ENCODE data around the gene SYT9. TPM values are rescaled to one million over a fixed set of nuclear protein-coding genes. Genes with fewer than 3 reads are reported as not detected.

SYT9 gene
- total RNA-seq, 2 experiments from 2014 or later, result not detected

- no peaks in the 10 kb centered on the region for H3K36me3 Mint-ChIP-seq (ENCODE audit: low read depth)
- ATAC-seq, result no peak
- H3K27me3 Mint-ChIP-seq (ENCODE audit: low read depth), result no peaks in the 10 kb centered on the region
- no peak overlapping the region for H3K4me3 Mint-ChIP-seq
- no peak overlapping the region for H3K27ac Mint-ChIP-seq
- no peak for DNase-seq
- POLR2A ChIA-PET, result no interaction called here
- CTCF ChIA-PET, result no interaction called here
- H3K9me3 Mint-ChIP-seq (ENCODE audit: insufficient read depth), result no peaks in the 10 kb centered on the region
- peaks cover under 1% of the 10 kb centered on the region for H3K4me1 Mint-ChIP-seq (ENCODE audit: low read depth)
Observed at GRCh38 chr11:7457211-7457610, 205.5 kb downstream of the SYT9 start.

DNA sequence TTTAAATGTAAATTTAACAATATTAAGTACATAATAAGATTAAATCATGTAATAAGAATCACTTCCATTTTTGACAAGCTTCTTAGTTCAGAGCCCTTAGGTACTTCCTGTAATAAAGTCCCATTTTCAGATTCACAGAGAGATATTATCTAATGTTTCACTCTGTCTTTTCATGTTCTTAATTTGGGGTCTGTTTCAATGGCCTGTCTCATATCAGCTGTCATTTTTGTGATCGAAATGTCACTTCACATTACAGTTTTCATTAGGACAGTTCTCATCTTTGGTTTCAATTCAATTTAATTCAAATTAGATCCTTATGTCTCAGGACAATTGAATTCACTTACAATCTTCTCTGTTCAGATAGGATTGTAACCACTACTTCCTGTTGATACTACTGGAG lies 211.0 kb downstream of the SYT9 start:
- Mint-ChIP-seq H3K27me3 (ENCODE audit: low read depth) (no peaks in the 10 kb centered on the region), H3K4me3 (no peak overlapping the region)
- CTCF ChIA-PET, result interaction anchor here (0.7 kb wide), 2 partner anchors 21 to 51 kb away, joined by 3 to 4 read pairs; partner anchors contain the start of gene PPFIBP2

DNA sequence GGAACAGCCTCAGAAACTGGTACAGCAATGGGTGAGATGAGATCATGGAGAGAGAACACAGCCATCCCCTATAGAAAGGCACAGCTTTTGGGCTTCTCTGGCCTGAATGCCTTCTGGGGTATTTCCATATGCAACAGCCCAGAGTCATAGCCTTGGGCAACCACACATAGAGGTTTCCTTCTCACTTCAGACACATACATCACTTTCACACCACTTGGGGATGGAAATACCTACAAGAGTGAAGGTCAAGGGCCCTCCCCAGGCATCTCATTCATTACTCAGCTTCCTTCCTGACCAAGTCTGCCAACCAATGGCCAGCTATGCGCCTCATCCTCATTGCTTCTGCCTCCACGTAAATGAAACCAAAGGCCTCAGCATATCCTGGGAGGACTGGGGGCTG lies 215.9 kb downstream of the SYT9 start:
- no peak overlapping the region for H3K27ac Mint-ChIP-seq
- DNase-seq (no peak), ATAC-seq (no peak)
- POLR2A ChIA-PET, result no interaction called here
- no peaks in the 10 kb centered on the region for H3K36me3 Mint-ChIP-seq (ENCODE audit: low read depth)
- no peaks in the 10 kb centered on the region for H3K9me3 Mint-ChIP-seq (ENCODE audit: insufficient read depth)
- no peak overlapping the region for H3K4me3 Mint-ChIP-seq
- CTCF ChIA-PET, result interaction anchor here (0.6 to 0.9 kb wide), 3 partner anchors 20 to 315 kb away, joined by 3 read pairs; partner anchors contain the start of gene PPFIBP2
- peaks cover 3% of the 10 kb centered on the region for H3K4me1 Mint-ChIP-seq (ENCODE audit: low read depth)
- no peaks in the 10 kb centered on the region for H3K27me3 Mint-ChIP-seq (ENCODE audit: low read depth)

More for the DNA sequence above, 211.0 kb downstream of the SYT9 start:
- POLR2A ChIA-PET, result no interaction called here
- Mint-ChIP-seq H3K36me3 (ENCODE audit: low read depth) (no peaks in the 10 kb centered on the region), H3K4me1 (ENCODE audit: low read depth) (peaks cover 5% of the 10 kb centered on the region), H3K27ac (no peak overlapping the region), H3K9me3 (ENCODE audit: insufficient read depth) (no peaks in the 10 kb centered on the region)
- DNase-seq, result no peak
- ATAC-seq, result no peak

GRCh38 chr11:7469351-7469865 lies 217.7 kb downstream of the SYT9 start:
- no peak for ATAC-seq
- H3K27me3 Mint-ChIP-seq (ENCODE audit: low read depth), result no peaks in the 10 kb centered on the region

GRCh38 chr11:7471071-7471470 lies 219.4 kb downstream of the SYT9 start:
- ChIA-PET POLR2A (no interaction called here), CTCF (interaction anchor here (1.8 kb wide), 1 partner anchor 27 kb away, joined by 4 read pairs; no protein-coding TSS in a partner anchor)
- no peaks in the 10 kb centered on the region for H3K36me3 Mint-ChIP-seq (ENCODE audit: low read depth)

More at GRCh38 chr11:7469351-7469865, 217.7 kb downstream of the SYT9 start:
- Mint-ChIP-seq H3K36me3 (ENCODE audit: low read depth) (no peaks in the 10 kb centered on the region), H3K4me1 (ENCODE audit: low read depth) (no peaks in the 10 kb centered on the region), H3K9me3 (ENCODE audit: insufficient read depth) (no peaks in the 10 kb centered on the region), H3K4me3 (no peak overlapping the region), H3K27ac (no peak overlapping the region)
- CTCF ChIA-PET, result no interaction called here
- no peak for DNase-seq
- POLR2A ChIA-PET, result no interaction called here

GRCh38 chr11:7473717-7474116 lies 222.0 kb downstream of the SYT9 start:
- H3K27ac Mint-ChIP-seq, result no peak overlapping the region
- ChIA-PET CTCF (no interaction called here), POLR2A (no interaction called here)
- H3K36me3 Mint-ChIP-seq (ENCODE audit: low read depth), result no peaks in the 10 kb centered on the region
- H3K9me3 Mint-ChIP-seq (ENCODE audit: insufficient read depth), result no peaks in the 10 kb centered on the region
- H3K27me3 Mint-ChIP-seq (ENCODE audit: low read depth), result peaks cover 4% of the 10 kb centered on the region
- no peaks in the 10 kb centered on the region for H3K4me1 Mint-ChIP-seq (ENCODE audit: low read depth)
- DNase-seq (no peak), ATAC-seq (no peak)
- H3K4me3 Mint-ChIP-seq, result no peak overlapping the region

More at GRCh38 chr11:7471071-7471470, 219.4 kb downstream of the SYT9 start:
- DNase-seq (no peak), ATAC-seq (no peak)
- Mint-ChIP-seq H3K4me3 (no peak overlapping the region), H3K27me3 (ENCODE audit: low read depth) (no peaks in the 10 kb centered on the region), H3K4me1 (ENCODE audit: low read depth) (no peaks in the 10 kb centered on the region), H3K27ac (no peak overlapping the region), H3K9me3 (ENCODE audit: insufficient read depth) (no peaks in the 10 kb centered on the region)

DNA sequence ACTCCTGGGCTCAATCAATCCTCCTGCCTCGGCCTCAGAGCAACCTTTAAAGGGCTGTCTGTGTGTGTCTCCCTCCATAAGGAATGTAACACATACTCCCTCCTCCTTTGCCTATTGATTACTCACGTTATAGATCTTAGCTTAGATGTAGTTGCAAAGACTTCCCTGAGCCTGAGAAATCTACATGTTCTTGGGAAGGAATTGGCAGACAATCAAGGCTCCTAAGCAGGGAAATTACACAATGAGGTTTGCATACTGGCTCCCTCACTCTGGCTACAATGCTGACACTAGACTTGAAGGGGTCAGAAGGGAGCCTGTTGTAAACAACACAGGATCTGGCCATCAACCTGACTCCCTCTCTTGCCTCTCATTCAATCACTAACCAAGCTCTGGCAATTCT lies 228.4 kb downstream of the SYT9 start:
- H3K4me3 Mint-ChIP-seq, result no peak overlapping the region
- ChIA-PET POLR2A (no interaction called here), CTCF (no interaction called here)
- no peak overlapping the region for H3K27ac Mint-ChIP-seq
- DNase-seq, result no peak
- H3K27me3 Mint-ChIP-seq (ENCODE audit: low read depth), result peaks cover 4% of the 10 kb centered on the region
- H3K36me3 Mint-ChIP-seq (ENCODE audit: low read depth), result no peaks in the 10 kb centered on the region
- ATAC-seq, result no peak
- no peaks in the 10 kb centered on the region for H3K4me1 Mint-ChIP-seq (ENCODE audit: low read depth)
- H3K9me3 Mint-ChIP-seq (ENCODE audit: insufficient read depth), result no peaks in the 10 kb centered on the region

- H3K27ac Mint-ChIP-seq, result no peak overlapping the region
- no peaks in the 10 kb centered on the region for H3K9me3 Mint-ChIP-seq (ENCODE audit: insufficient read depth)
- DNase-seq (no peak), ATAC-seq (no peak)
- H3K36me3 Mint-ChIP-seq (ENCODE audit: low read depth), result no peaks in the 10 kb centered on the region
- ChIA-PET POLR2A (no interaction called here), CTCF (no interaction called here)
- H3K4me3 Mint-ChIP-seq, result no peak overlapping the region
- H3K27me3 Mint-ChIP-seq (ENCODE audit: low read depth), result no peaks in the 10 kb centered on the region
- H3K4me1 Mint-ChIP-seq (ENCODE audit: low read depth), result no peaks in the 10 kb centered on the region
Observed at GRCh38 chr11:7484131-7484530, 232.4 kb downstream of the SYT9 start.

DNA sequence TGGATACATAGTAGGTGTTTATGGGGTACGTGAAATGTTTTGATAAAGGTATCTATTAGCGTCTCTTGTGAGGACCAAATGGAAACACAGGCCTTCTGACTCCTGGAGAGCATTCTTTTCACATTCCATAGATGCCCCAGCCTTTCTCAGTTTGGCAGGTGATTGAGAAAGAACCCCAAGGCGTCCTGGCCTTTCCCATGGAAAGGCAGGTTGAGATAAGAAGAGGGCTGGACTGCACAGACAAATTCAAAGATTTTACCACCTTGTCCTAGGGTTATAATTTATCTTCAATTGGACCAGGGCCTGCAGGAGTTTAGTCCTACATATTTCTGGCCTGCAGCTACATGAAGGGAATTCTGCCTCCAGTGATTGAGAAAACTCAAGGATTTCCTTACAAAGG lies 232.9 kb downstream of the SYT9 start:
- DNase-seq, result no peak
- no peak overlapping the region for H3K4me3 Mint-ChIP-seq
- ChIA-PET POLR2A (no interaction called here), CTCF (interaction anchor here (1.2 kb wide), 1 partner anchor 37 kb away, joined by 3 read pairs; no protein-coding TSS in a partner anchor)
- H3K9me3 Mint-ChIP-seq (ENCODE audit: insufficient read depth), result no peaks in the 10 kb centered on the region
- H3K27me3 Mint-ChIP-seq (ENCODE audit: low read depth), result peaks cover 3% of the 10 kb centered on the region
- no peaks in the 10 kb centered on the region for H3K4me1 Mint-ChIP-seq (ENCODE audit: low read depth)
- no peak for ATAC-seq
- no peaks in the 10 kb centered on the region for H3K36me3 Mint-ChIP-seq (ENCODE audit: low read depth)
- no peak overlapping the region for H3K27ac Mint-ChIP-seq

DNA sequence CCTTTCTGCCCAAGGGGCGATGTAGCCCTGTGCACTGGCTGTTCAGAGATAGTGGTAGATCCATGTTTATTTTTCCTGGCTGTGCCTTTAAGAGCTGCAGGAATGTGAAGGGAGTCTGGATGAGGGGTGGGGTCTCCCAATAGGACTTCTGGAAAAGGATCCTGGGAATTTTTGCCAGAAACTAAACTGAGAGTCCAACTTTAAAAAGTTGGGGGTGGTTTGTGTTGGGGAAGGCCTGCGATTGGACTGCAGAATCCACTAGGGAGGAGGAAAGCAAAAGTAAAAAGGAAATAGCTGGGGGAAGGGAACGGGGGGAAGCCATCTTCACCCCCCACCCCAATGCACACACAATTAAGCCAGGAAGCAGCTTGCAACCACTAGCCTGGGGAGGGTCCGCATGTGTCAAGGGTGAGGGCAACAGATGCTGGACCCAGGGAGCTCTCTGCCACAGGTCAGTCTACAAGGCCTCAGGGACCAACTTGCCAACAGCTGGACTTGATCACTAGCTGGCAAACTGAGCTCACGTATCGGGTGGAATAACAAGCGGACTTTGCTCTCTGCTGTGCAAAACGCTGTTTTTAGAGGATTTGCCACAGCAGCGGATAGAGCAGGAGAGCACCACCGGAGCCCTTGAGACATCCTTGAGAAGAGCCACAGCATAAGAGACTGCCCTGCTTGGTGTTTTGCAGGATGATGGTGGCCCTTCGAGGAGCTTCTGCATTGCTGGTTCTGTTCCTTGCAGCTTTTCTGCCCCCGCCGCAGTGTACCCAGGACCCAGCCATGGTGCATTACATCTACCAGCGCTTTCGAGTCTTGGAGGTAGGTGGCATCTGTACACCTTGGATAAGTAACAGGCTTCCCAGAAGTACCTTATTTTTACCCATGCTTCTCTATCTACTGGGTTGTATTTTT lies 233.7 kb downstream of the SYT9 start, which contains the start of gene OLFML1:
Gene OLFML1 (plus strand): TSS at position 321 of the 912 bp plus-strand sequence. CDS start 370 bp downstream, at position 691.
- Mint-ChIP-seq H3K4me3 (no peak within 1 kb of the TSS), H3K27ac (no peak within 1 kb of the TSS), H3K9me3 (ENCODE audit: insufficient read depth) (no peaks in the 10 kb centered on the region), H3K4me1 (ENCODE audit: low read depth) (no peaks in the 10 kb centered on the region), H3K36me3 (ENCODE audit: low read depth) (no peaks in the 10 kb centered on the region), H3K27me3 (ENCODE audit: low read depth) (peaks cover 3% of the 10 kb centered on the region)
- ChIA-PET CTCF (interaction anchor here (1.2 kb wide), 1 partner anchor 38 kb away, joined by 3 read pairs; no protein-coding TSS in a partner anchor), POLR2A (no interaction called here)
- DNase-seq, result no peak
- ATAC-seq, result no peak

- ChIA-PET CTCF (no interaction called here), POLR2A (no interaction called here)
- Mint-ChIP-seq H3K4me3 (no peak overlapping the region), H3K27ac (no peak overlapping the region), H3K36me3 (ENCODE audit: low read depth) (no peaks in the 10 kb centered on the region), H3K27me3 (ENCODE audit: low read depth) (peaks cover 6% of the 10 kb centered on the region), H3K4me1 (ENCODE audit: low read depth) (no peaks in the 10 kb centered on the region), H3K9me3 (ENCODE audit: insufficient read depth) (no peaks in the 10 kb centered on the region)
- DNase-seq, result no peak
- ATAC-seq, result no peak
Observed at GRCh38 chr11:7486098-7486780, 234.5 kb downstream of the SYT9 start.

GRCh38 chr11:7486781-7487140 lies 235.1 kb downstream of the SYT9 start:
- ATAC-seq (no peak), DNase-seq (no peak)
- no peaks in the 10 kb centered on the region for H3K9me3 Mint-ChIP-seq (ENCODE audit: insufficient read depth)
- no peak overlapping the region for H3K27ac Mint-ChIP-seq
- ChIA-PET POLR2A (no interaction called here), CTCF (no interaction called here)
- no peak overlapping the region for H3K4me3 Mint-ChIP-seq
- no peaks in the 10 kb centered on the region for H3K4me1 Mint-ChIP-seq (ENCODE audit: low read depth)
- H3K27me3 Mint-ChIP-seq (ENCODE audit: low read depth), result peaks cover 6% of the 10 kb centered on the region
- no peaks in the 10 kb centered on the region for H3K36me3 Mint-ChIP-seq (ENCODE audit: low read depth)
